IMR-90 (cell line): ENCODE results near the gene CCDC63. TPM values are rescaled to one million over a fixed set of nuclear protein-coding genes. Genes with fewer than 3 reads are reported as not detected.

Experiments
- ATAC-seq: fragments of 200-7000 bp; cut with Tn5 transposase; 2 replicates; pipeline ENCODE4 v1.9.1; 2020; ENCODE audit warnings: low read depth, mild to moderate bottlenecking, moderate library complexity
- BruUV-seq: library from RNA; stranded (reverse); fragments of 400-500 nt; replicated peaks from 2 replicates; lab custom pipeline; 2021; lab: Mats Ljungman, UMichigan
- CTCF ChIA-PET: fragments of 300-600 bp; formaldehyde crosslinking; extraction: SDS; loops from one replicate; lab custom pipeline; 2021; ENCODE audit warnings: antibody characterized with exemption; lab: Yijun Ruan, JAX
- POLR2A ChIA-PET: fragments of 300-600 bp; sonication (Branson Sonifier 250); formaldehyde crosslinking; loops from one replicate; lab custom pipeline; 2022; ENCODE audit warnings: antibody characterized with exemption; ENCODE audit not compliant: unreplicated experiment; lab: Charles Lee
- DNase-seq: peaks from one replicate; pipeline ENCODE4 v3.0.0; 2013
- H2AFZ ChIP-seq: replicated peaks from 2 replicates; pipeline ENCODE3; 2013; ENCODE audit warnings: low read length, mild to moderate bottlenecking; ENCODE audit not compliant: poor library complexity
- H2AK5ac ChIP-seq: 2 replicates; pipeline ENCODE4 v1.6.1; 2013; ENCODE audit warnings: low read depth, low read length, inconsistent platforms
- H2AK9ac ChIP-seq: replicated peaks from 2 replicates; pipeline ENCODE3; 2013; ENCODE audit warnings: mild to moderate bottlenecking, low read depth, low read length, moderate library complexity; ENCODE audit not compliant: poor library complexity
- H2BK120ac ChIP-seq: 2 replicates; pipeline ENCODE4 v1.6.1; 2013; ENCODE audit warnings: low read depth, low read length, inconsistent platforms
- H2BK15ac ChIP-seq: 3 replicates; pipeline ENCODE4 v1.6.1; 2013; ENCODE audit warnings: low read depth, low read length, inconsistent platforms
- H2BK20ac ChIP-seq: 2 replicates; pipeline ENCODE4 v1.6.1; 2013; ENCODE audit warnings: low read depth, mild to moderate bottlenecking, inconsistent platforms, low read length, moderate library complexity
- H2BK5ac ChIP-seq: 2 replicates; pipeline ENCODE4 v1.6.1; 2013; ENCODE audit warnings: mild to moderate bottlenecking, low read depth, low read length, inconsistent platforms; ENCODE audit not compliant: poor library complexity, severe bottlenecking
- H3K14ac ChIP-seq: replicated peaks from 2 replicates; pipeline ENCODE4 v1.6.1; 2013; ENCODE audit warnings: low read depth, low read length, inconsistent platforms
- H3K18ac ChIP-seq: 2 replicates; pipeline ENCODE4 v1.6.1; 2013; ENCODE audit warnings: low read depth, low read length, control low read depth
- H3K23ac ChIP-seq: 2 replicates; pipeline ENCODE4 v1.6.1; 2013; ENCODE audit warnings: low read depth, low read length, inconsistent platforms
- H3K27ac ChIP-seq: 2 replicates; pipeline ENCODE4 v1.5.1; 2013; ENCODE audit warnings: mild to moderate bottlenecking, control low read depth, low read length; ENCODE audit not compliant: insufficient read depth
- H3K27me3 ChIP-seq: 2 replicates; pipeline ENCODE4 v1.6.1; 2013; ENCODE audit warnings: low read length; ENCODE audit not compliant: control insufficient read depth, insufficient read depth
- H3K36me3 ChIP-seq: 2 replicates; pipeline ENCODE4 v1.6.1; 2013; ENCODE audit warnings: low read length, mixed read lengths; ENCODE audit not compliant: control insufficient read depth, insufficient read depth
- H3K4ac ChIP-seq: 2 replicates; pipeline ENCODE4 v1.6.1; 2013; ENCODE audit warnings: low read depth, low read length, inconsistent platforms
- H3K4me1 ChIP-seq: 2 replicates; pipeline ENCODE4 v1.6.1; 2013; ENCODE audit warnings: low read length, mixed read lengths; ENCODE audit not compliant: control insufficient read depth, insufficient read depth
- H3K4me2 ChIP-seq: 2 replicates; pipeline ENCODE4 v1.6.1; 2013; ENCODE audit warnings: low read depth, mild to moderate bottlenecking, control low read depth, low read length, moderate library complexity
- H3K4me3 ChIP-seq: 2 replicates; pipeline ENCODE4 v1.5.1; 2013; ENCODE audit warnings: low read depth, mild to moderate bottlenecking, control low read depth, low read length, moderate library complexity; ENCODE audit not compliant: insufficient read depth
- H3K56ac ChIP-seq: 2 replicates; pipeline ENCODE4 v1.6.1; 2013; ENCODE audit warnings: low read length, inconsistent platforms; ENCODE audit not compliant: insufficient read depth; ENCODE audit errors: extremely low read depth
- H3K79me1 ChIP-seq, 2 experiments: 2 replicates each; pipeline ENCODE4 v1.6.1; 2013; ENCODE audit warnings: low read length in 2 of 2, inconsistent platforms in 1 of 2, low read depth in 1 of 2
- H3K9ac ChIP-seq: 2 replicates; pipeline ENCODE4 v1.6.1; 2013; ENCODE audit warnings: low read depth, low read length, control low read depth
- H3K9me1 ChIP-seq: 2 replicates; pipeline ENCODE4 v1.6.1; 2013; ENCODE audit warnings: low read length, inconsistent platforms; ENCODE audit not compliant: insufficient read depth
- H3K9me3 ChIP-seq: 2 replicates; pipeline ENCODE4 v1.6.1; 2013; ENCODE audit warnings: low read length; ENCODE audit not compliant: control insufficient read depth, insufficient read depth
- H4K20me1 ChIP-seq: 2 replicates; pipeline ENCODE4 v1.6.1; 2013; ENCODE audit warnings: low read length, inconsistent platforms; ENCODE audit not compliant: insufficient read depth
- H4K5ac ChIP-seq: 2 replicates; pipeline ENCODE4 v1.6.1; 2013; ENCODE audit warnings: mild to moderate bottlenecking, low read depth, low read length, control low read depth
- H4K8ac ChIP-seq, 2 experiments: 2 replicates each; pipeline ENCODE4 v1.6.1; 2013; ENCODE audit warnings: low read depth in 2 of 2, low read length in 2 of 2, control low read depth in 1 of 2, inconsistent platforms in 1 of 2
- H4K91ac ChIP-seq: 2 replicates; pipeline ENCODE4 v1.6.1; 2013; ENCODE audit warnings: low read depth, low read length, inconsistent platforms; ENCODE audit not compliant: insufficient read depth
- CEBPB ChIP-seq: IDR thresholded peaks from 2 replicates; pipeline ENCODE4 v1.6.1; 2012; ENCODE audit warnings: low read depth, low read length, improper control_type of control experiment
- CHD1 ChIP-seq: IDR thresholded peaks from 2 replicates; pipeline ENCODE4 v1.6.1; 2012; ENCODE audit warnings: low read depth, low read length, improper control_type of control experiment
- FOS ChIP-seq: fragments of 150-350 bp; IDR thresholded peaks from 2 replicates; pipeline ENCODE4 v1.6.1; 2016; ENCODE audit warnings: low read depth, low read length
- MAZ ChIP-seq: IDR thresholded peaks from 2 replicates; pipeline ENCODE4 v1.6.1; 2012; ENCODE audit warnings: low read depth, mild to moderate bottlenecking, low read length, improper control_type of control experiment, moderate library complexity, borderline replicate concordance
- MXI1 ChIP-seq: IDR thresholded peaks from 2 replicates; pipeline ENCODE4 v1.6.1; 2012; ENCODE audit warnings: low read depth, mild to moderate bottlenecking, low read length, moderate library complexity, borderline replicate concordance
- NFE2L2 ChIP-seq: fragments of 150-350 bp; IDR thresholded peaks from 2 replicates; pipeline ENCODE4 v1.6.1; 2016; ENCODE audit warnings: low read depth, mild to moderate bottlenecking, low read length
- RAD21 ChIP-seq: IDR thresholded peaks from 2 replicates; pipeline ENCODE4 v1.6.1; 2012; ENCODE audit warnings: low read length, improper control_type of control experiment
- RCOR1 ChIP-seq: IDR thresholded peaks from 2 replicates; pipeline ENCODE4 v1.6.1; 2012; ENCODE audit warnings: mild to moderate bottlenecking, low read length, improper control_type of control experiment; ENCODE audit not compliant: insufficient replicate concordance
- RFX5 ChIP-seq: IDR thresholded peaks from 2 replicates; pipeline ENCODE4 v1.8.0; 2012; ENCODE audit warnings: low read depth, mild to moderate bottlenecking, low read length, moderate library complexity
- SMC3 ChIP-seq: fragments of 150-350 bp; IDR thresholded peaks from 2 replicates; pipeline ENCODE4 v1.6.1; 2016; ENCODE audit warnings: low read depth, mild to moderate bottlenecking, antibody characterized with exemption, low read length, moderate library complexity
- WGBS, 2 experiments: methylation state at CpG; one replicate each; pipeline versions ENCODE4 v1.1.5 to v1.1.7; 2013; ENCODE audit warnings: missing lambda C conversion rate in 2 of 2; ENCODE audit not compliant: insufficient read length in 1 of 2; ENCODE audit errors: extremely low coverage in 2 of 2; 5-methylcytosine and 5-hydroxymethylcytosine counted together
- dilution Hi-C: fragments of 300-500 bp; cut with HindIII; formaldehyde crosslinking; loops from one replicate; pipeline ENCODE4 v1.14.3; 2018; ENCODE audit warnings: low sequenced_read_pairs; ENCODE audit not compliant: unreplicated experiment
- in situ Hi-C: fragments of 300-500 bp; cut with MboI; formaldehyde crosslinking; loops from 3 replicates; pipeline ENCODE4 v1.14.3; 2019; ENCODE audit warnings: low sequenced_read_pairs, inconsistent platforms, mixed read lengths
- intact Hi-C: fragments of 100-400 bp; cut with micrococcal nuclease; formaldehyde crosslinking; loops from 2 replicates; pipeline ENCODE4 v1.10.0; 2022
- polyA plus RNA-seq, 3 experiments: library from polyadenylated mRNA; depleted of rRNA; stranded (reverse); fragments of >200 nt; gene quantifications; 2 replicates each; pipeline ENCODE4 v1.2.3, GENCODE V29; 2012; ENCODE audit warnings: low replicate concordance in 1 of 3
- total RNA-seq: library from RNA; depleted of rRNA; stranded (reverse); fragments of >200 nt; gene quantifications from 2 replicates; pipeline ENCODE4 v1.2.3, GENCODE V29; 2012
- TF ChIP-seq, protein P1 (sequence below): fragments of 150-350 bp; IDR thresholded peaks from 2 replicates; pipeline ENCODE4 v1.6.1; 2016; ENCODE audit warnings: low read depth, mild to moderate bottlenecking, low read length, moderate library complexity, borderline replicate concordance
- TF ChIP-seq, protein P2 (sequence below): fragments of 150-350 bp; IDR thresholded peaks from 2 replicates; pipeline ENCODE4 v1.6.1; 2017; ENCODE audit warnings: mild to moderate bottlenecking, antibody characterized with exemption, low read length, low read depth

Gene CCDC63
- total and polyA plus RNA-seq, 2 of the 4 experiments (the other 2 are of a cell fraction) = not detected

DNA sequence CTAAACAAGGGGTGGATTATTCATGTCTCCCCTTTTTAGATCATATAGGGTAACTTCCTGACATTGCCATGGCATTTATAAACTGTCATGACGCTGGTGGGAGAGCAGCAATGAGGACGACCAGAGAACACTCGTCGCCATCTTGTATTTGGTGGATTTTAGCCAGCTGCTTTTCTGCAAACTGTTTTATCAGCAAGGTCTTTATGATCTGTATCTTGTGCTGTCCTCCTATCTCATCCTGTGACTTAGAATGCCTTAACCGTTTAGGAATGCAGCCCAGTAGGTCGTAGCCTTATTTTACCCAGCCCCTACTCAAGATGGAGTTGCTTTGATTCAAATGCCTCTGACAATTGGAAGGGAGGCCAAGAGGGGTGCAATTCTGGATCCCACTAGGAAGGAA lies 5.8 kb upstream of the CCDC63 start:
- H4K5ac ChIP-seq = no peak overlapping the region
- ATAC-seq = no peak
- no peak overlapping the region for H3K27ac ChIP-seq
- H3K23ac ChIP-seq = no peak overlapping the region
- ChIA-PET CTCF (interaction anchor here (0.6 kb wide), 1 partner anchor 332 kb away, joined by 3 read pairs; no protein-coding TSS in a partner anchor), POLR2A (no interaction called here)
- H2BK120ac ChIP-seq = no peak overlapping the region
- no peak overlapping the region for H3K14ac ChIP-seq
- no peaks in the 10 kb centered on the region for H3K36me3 ChIP-seq
- no peak overlapping the region for H3K4me2 ChIP-seq
- no peak overlapping the region for H2BK5ac ChIP-seq
- no peak overlapping the region for H3K4ac ChIP-seq
- no peaks in the 10 kb centered on the region for H3K9me1 ChIP-seq
- no peak for DNase-seq
- intact Hi-C loops (no loop called here), in situ Hi-C loops (no loop called here), dilution Hi-C loops (no loop called here)
- H2AFZ ChIP-seq = no peak overlapping the region
- H2AK5ac ChIP-seq = no peak overlapping the region
- peaks cover 11% of the 10 kb centered on the region for H3K27me3 ChIP-seq
- no peak overlapping the region for H3K9ac ChIP-seq
- 65% methylated on average over 4 of the region's 6 CpGs; no CpG with 5 or more reads in 1 of the 2 experiments for WGBS, 2 experiments
- H3K4me1 ChIP-seq = no peaks in the 10 kb centered on the region
- no peaks in the 10 kb centered on the region for H3K79me1 ChIP-seq
- H2BK20ac ChIP-seq = no peak overlapping the region
- no peak overlapping the region for H3K18ac ChIP-seq
- H4K8ac ChIP-seq = no peak overlapping the region
- H2AK9ac ChIP-seq = no peak overlapping the region
- H2BK15ac ChIP-seq = no peak overlapping the region
- H3K4me3 ChIP-seq = no peak overlapping the region
- TF ChIP-seq FOS = no peak
- TF ChIP-seq RAD21 = no peak
- no peak for TF ChIP-seq RFX5
- TF ChIP-seq CEBPB = no peak
- no peak for TF ChIP-seq MAZ
- TF ChIP-seq CHD1 = no peak
- TF ChIP-seq NFE2L2 = no peak
- TF ChIP-seq RCOR1 = no peak
- no peak for TF ChIP-seq SMC3
- TF ChIP-seq, protein P1, sequence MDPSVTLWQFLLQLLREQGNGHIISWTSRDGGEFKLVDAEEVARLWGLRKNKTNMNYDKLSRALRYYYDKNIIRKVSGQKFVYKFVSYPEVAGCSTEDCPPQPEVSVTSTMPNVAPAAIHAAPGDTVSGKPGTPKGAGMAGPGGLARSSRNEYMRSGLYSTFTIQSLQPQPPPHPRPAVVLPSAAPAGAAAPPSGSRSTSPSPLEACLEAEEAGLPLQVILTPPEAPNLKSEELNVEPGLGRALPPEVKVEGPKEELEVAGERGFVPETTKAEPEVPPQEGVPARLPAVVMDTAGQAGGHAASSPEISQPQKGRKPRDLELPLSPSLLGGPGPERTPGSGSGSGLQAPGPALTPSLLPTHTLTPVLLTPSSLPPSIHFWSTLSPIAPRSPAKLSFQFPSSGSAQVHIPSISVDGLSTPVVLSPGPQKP = no peak
- TF ChIP-seq MXI1 = no peak
- TF ChIP-seq, protein P2, sequence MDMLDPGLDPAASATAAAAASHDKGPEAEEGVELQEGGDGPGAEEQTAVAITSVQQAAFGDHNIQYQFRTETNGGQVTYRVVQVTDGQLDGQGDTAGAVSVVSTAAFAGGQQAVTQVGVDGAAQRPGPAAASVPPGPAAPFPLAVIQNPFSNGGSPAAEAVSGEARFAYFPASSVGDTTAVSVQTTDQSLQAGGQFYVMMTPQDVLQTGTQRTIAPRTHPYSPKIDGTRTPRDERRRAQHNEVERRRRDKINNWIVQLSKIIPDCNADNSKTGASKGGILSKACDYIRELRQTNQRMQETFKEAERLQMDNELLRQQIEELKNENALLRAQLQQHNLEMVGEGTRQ = no peak
- no peak overlapping the region for H4K91ac ChIP-seq
- no peaks in the 10 kb centered on the region for H3K9me3 ChIP-seq
- no peaks in the 10 kb centered on the region for H4K20me1 ChIP-seq
- no TSS peak for BruUV-seq
- H3K56ac ChIP-seq = no peak overlapping the region
